Measurements from ENCODE around the gene PPIL1.

Gene PPIL1

DNA sequence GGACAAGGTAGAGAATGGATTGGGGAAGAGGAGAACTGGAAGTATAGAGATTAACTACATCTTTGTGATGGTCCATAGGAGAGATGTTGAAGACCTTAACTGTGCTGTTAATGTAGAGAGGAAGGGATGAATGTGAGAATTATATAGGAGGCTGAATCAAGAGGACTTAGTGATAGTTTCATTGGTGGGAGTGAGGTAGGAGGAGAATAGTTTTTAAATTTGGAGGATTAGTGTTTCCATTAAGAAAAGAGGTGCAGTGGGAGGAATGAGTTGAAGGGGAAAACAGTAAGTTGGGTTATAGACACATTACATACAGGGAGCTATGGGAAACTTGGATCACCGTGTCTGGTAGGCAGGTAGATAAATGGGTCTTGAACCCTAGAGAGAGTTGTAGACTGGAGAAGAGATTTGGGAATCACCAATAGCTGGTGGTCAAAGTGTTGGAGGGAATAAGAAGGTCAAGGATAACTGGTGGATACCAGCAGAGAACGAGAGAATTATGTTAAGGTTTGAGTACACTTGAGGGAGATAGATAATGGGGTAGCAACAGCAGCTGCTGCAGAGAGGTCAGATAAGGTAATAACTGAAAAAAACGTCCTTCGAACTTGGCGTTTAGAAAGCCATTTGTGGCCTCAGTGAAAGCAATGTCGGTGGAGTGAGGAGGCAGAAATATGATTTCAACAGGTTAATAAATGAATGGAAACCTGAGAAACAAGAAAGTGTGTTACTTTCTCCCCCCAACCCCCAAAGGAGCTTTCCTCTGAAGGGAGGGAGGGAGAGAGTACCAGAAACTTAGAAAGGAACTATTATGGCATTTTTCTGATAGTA is 14.3 kb upstream of the PPIL1 start:
- DNase-seq: no peak

DNA sequence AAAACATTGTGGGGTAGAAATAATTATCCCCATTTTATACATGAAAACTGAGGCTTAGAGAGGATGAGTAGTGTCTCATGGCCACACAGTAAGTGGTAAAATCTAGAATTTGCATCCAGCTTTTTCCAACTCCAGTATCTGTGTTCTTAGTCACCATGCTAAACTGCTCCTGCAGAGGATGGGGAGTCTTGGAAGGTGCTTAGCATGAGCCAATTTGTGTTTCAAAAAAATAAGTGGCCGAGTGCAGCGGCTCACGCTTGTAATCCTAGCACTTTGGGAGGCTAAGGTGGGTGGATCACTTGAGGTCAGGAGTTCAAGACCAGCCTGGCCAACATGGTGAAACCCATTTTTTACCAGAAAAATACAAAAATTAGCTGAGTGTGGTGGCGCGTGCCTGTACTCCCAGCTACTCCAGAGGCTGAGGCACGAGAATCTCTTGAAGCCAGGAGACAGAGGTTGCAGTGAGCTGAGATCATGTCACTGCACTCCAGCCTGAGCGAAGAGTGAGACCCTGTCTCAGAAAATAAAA is 13.6 kb upstream of the PPIL1 start:
- no peak for DNase-seq

DNA sequence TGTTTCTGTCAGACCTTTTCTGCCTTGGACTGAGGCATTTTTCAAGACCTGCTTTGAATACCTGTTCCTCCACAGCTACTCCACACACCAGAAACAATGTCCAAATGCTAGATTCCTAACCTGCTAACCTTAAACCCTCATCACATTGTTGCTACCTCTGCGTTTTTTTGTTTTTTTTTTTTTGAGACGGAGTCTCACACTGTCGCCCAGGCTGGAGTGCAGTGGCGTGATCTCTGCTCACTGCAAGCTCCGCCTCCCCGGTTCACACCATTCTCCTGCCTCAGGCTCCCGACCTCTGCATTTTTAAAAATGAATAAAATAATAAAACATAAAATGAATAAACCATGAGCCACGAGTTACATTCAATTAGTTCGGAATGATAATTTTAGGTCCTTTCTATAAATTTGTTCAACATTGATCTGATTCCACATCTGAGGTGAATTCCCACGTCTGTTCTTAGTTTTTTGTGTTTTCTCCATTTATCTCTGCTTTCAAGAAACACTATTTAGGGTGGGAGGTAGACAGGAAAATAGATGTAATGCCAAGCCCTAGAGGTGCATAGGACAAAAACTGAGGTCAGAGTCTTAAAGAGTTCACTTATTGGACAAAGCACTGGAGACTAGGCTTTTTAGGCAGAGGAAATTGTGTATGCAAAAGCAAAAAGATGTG is 12.5 kb upstream of the PPIL1 start:
- no peak for DNase-seq

DNA sequence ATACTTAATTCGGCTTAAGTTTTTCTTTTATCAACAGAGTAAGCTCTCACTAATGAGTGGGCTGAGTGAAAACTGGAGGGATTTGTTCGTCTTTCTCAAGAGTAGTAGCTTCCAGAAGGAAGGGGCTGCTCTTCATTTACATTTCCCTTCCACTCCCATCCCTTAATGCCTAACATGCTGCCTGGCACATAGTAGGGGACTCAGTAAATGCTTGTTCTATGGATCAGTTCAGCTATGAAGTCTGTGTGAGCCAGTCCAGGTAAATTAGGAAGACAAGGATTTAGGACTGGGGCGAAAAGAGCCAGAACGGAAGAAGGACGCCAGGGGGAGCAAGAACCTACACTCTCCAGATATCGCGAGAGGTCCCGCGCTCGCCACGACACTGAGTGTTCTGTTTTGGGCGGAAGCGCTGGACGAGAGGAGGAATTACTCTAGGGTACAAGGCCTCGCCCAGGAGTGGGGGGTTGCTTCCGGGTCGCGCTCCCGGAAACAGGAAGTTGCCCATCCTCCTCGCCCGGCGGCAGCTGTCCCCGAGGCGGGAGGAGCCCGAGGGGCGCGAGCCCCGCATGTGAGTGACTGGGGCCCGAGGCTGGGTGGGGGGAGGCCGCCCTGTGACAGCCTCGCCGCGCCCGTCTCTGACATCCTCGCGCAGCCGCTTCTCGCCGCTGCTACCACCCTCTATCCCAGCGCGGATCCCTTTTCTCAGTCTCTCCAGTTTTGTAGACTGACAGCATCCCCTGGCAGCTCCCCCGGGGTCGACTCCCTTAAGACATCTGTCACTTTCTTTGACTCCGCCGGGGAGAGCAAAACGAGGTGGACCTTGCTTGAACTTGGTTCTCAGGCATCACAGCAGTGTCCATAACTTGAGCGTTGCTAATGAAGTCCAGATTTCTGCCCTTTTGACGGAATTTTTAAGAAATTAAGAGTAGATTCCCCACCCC is 11.1 kb upstream of the PPIL1 start, which contains the start of gene C6orf89:
TSS of gene C6orf89 (plus strand) at position 492 of the 941 bp plus-strand sequence. CDS start 13,493 bp downstream, outside the sequence.
- DNase-seq: peak; percentile 98 to 99

DNA sequence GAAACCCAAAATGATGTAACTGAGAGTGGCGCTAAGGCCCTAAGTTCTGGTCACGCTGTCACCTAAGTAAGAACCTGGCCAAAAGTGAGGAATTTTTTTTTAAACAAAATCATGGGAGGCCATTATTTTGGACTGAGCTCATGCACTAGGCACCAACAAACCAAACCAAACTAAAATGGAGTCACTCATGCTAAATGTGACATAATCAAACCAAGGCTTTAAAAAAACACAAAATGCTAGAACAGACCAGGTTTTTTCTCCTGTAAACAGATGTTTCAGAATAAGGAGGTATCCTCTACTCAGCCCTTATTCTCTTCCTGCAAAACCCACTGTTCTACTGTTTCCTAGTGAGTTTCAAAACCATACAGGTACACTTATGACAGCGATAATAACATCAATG is 10.0 kb upstream of the PPIL1 start:
- DNase-seq: no peak

DNA sequence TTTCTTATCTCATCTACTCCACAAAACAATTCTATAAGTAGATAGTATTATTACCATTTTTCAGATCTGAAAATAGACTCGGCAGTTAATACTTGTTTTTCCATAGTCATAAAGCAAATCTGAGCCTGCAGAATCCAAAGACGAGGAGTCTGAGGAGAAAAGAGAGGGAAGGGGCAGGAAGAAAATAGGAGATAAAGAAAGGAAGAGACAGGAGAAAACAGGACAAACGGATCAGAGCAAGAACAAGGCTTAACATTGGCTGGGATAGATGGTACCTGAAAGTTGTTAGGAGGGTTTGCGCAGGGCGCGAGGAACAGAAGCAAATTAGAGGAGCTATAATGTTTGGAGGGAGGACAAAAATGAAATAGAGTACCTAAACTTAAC is 639 bp upstream of the PPIL1 start:
- no peak for DNase-seq

DNA sequence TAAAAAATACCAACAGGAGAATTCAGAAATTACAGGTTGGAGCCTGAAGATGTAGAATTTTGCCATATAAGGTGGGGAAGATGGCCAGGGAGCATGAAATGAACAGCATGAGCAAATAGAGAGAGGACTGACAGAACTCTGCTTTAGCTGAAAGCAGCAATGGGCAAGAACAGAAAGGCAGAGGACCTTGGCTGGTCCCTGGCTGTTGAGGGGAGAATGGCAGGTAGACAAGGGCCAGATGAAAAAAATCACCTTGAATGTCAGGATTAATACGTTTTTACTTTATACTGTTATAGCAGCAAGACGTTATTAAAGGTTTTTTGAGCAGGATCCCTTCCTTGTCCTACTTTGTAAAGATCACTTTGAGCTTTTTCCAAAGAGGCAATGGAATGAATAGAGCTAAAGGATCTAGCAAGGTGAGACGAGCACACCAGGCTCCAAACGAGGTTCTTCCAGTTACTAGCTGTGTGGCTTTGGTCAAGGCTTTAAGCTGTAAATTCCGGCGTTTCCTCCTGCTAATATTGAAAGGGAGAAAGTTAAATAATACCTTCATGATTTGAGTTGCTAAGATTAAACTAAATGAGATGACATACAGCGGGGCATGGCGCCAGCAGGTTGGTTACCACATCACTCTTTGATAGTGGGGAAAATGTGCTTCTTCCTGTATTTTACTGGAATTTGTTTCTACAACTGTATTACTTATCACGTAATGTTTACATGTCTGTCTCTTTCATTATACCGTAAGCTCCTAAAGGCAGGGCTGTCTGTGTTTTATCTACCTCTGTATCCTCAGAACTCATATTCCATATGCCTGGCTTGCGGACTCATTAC is 776 bp downstream of the PPIL1 start:
- peak; percentile 4 to 12 for DNase-seq

DNA sequence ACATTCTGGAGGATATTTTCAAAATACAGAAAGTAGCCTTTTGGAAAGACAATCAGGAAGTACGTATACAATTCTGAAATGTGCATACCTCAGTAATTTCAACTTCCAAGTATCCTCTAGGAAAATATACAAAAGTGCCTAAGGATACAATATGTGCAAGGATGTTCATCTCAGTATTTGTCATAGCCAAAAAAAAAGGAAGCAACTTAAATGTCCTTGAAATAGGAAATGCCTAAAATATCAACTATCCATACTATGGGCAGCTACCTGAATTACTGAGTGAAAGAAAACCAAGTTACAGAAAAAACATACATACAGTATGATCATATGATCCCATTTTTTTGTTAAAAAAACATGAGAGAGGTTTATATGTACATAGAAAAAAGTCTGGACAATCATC is 1.5 kb downstream of the PPIL1 start:
- DNase-seq: no peak

DNA sequence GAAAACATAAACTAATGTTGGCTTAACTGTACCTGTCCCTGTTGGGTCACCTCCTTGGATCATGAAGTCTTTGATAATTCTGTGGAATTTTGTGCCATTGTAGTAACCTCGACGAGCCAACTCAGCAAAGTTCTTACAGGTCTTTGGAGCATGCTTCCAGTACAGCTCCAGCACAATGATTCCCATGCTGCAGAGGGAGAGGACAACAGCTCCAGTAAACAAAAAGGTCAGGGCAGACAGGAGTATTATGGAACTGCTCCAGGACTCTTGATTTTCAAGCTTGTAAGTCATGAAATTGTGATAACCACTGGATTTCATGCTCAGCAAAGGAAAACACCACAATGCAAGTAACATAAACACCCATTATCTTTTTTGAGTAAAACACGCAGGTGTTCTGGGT is 2.9 kb downstream of the PPIL1 start:
- DNase-seq: no peak

DNA sequence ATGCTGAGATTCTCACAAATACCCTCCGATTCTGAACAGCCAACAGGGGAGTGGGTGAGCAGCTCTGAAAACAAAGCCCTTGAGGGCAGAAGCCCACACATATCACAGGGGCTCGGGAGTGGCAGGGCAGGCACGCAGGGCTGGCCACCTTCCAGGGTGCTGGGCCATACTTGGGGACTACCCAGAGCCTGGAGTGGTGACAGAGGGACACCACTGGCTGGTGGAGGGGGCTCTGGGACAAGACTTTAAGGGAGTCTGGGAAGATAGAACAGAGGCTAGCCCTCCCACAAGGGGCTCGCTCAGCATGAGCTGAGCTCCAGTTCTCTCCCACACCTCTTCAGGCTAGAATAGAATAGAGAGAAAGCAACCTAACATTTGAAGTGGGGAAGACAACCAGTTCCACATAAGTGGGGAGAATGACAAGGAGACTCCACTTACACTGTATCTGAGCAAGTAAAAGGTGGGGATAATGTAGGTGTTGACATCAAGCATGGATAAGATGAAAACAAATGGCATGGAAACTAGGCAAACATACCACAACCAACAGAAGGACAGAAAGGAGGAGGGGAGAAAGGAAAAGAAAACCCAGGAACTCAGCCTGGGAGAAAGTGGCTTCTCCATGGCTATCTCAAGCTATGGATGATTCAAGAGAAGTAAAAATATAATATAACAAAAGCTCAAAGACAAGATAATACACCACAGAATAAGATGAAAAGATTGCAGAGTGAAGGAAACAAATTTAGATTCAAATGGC is 7.0 kb downstream of the PPIL1 start:
- no peak for DNase-seq

DNA sequence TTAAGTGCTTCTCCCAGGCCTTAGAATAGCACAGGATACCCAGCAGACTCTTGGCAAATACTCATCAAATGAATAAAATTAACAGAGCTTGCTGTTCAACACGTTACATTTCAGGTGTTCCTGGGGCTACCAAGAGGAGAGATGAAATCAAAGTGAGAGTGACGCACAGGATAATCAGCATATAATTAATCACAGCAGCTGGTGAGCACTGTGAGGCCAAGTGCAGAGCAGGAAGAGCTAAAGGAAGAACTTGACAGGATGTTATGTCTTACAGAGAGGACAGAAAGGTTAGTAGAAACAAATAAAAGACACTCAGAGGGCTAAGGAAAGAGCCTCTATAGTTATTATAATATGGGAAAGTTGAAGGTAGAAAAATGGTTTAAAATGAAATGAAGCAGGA is 8.8 kb downstream of the PPIL1 start:
- no peak for DNase-seq

DNA sequence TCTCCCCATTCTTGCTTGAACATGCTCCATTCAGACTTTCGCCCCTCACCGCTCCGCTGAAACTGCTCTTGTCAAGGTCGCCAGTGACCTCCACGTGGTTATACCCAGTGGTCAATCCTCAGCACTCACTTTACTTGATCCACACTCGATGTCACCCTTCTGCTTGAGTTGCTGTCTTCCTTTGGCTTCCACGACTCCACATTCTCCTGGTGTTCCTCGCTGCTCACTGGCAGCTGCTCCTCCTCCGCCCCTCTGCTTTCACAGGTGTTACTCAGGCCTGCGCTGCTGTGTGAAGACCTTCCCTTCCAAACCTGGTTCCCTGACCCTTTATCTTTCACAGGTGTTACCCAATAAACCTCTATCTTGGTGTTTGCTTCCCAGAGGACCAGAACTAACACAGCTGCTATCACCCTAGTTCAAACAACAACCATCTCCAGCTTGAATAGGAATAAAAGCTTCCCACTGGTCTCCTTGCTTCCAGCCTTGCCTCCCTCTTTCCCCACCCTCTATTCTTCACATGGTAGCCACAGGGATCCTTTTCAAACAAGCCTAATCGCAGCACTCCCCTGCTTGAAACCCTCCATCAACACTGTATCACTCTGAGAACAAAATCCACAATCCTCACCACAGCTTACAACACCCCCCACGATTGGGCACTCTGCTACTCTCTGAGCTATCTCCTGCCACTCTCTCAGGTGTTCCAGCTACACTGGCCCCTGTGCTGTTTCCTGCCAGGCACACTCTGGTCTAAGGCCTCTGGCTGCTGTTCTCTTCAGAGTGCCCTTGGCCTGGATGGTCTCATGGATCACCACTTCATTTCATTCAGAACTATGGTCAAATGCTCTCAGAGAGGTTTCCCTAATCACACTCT is 10.7 kb downstream of the PPIL1 start:
- no peak for DNase-seq

DNA sequence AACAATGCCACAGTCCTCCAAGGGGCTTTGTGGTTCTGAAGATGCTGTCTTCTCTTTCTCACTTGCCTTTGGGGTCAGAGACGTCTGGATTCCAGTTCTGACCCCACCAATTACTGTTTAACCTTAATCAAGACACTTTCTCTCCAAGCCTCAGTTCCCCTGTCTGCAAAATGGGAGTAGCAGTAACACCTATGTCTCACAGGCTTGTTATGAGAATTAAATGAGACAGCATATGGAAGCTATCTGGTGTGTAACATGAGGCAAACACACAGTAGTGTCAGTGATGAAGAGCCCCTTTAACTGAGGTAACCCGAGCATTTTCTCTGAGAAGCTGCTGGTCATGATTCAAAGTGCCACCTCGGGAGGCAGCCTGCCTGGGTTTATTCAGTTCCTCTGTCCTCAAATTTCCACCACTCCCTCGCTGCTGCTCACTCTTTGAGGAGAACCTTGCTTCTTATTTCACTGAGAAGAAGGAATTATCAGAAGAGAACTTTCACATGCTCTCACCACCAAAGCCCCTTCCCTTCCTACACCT is 11.7 kb downstream of the PPIL1 start:
- no peak for DNase-seq

DNA sequence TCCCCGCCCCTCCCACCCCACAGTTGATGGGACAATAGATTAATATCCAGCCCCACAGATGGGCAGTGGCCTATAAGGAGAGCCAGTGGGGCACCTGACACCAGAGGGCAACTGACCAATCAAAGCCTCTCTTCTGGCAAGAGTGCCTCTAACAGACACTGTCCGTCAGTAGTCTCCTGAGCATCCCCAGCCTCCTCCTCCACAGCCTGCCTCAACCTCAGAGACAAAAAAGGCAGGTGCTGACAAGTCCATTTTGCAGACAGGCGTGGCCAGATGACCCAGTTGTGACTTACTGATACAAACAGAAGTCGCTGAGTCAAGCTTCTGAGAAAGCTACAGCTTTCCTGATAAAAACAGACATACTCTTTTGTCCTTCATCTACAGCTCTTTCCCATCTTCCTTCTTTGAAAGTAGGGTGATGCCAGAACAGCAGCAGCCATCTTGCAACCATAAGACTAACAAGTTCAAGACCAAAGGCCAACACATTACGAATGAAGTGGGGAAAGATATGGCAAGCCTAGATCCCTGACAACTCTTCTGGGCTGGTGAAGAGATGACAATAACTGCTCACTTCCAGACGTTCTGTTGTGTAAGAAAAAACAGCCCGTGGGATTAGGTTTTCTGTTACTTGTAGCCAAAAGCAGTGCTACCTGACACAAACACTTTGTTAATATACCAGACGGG is 12.3 kb downstream of the PPIL1 start:
- DNase-seq: no peak

DNA sequence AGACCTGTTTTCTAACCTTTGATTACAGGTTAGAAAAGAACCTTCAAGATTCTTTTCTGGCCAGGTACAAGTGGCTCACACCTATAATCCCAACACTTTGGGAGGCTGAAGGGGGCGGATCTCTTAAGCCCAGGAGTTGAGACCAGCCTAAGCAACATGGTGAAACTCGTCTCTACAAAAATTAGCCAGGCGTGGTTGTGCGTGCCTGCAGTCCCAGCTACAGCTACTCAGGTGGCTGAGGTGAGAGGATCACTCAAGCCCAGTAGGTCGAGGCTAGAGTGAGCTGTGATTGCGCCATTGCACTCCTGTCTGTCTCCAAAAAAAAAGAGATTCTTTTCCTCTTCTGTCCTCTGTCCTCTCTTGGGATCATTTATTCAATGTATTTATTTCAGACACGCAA is 14.5 kb downstream of the PPIL1 start:
- no peak for DNase-seq

DNA sequence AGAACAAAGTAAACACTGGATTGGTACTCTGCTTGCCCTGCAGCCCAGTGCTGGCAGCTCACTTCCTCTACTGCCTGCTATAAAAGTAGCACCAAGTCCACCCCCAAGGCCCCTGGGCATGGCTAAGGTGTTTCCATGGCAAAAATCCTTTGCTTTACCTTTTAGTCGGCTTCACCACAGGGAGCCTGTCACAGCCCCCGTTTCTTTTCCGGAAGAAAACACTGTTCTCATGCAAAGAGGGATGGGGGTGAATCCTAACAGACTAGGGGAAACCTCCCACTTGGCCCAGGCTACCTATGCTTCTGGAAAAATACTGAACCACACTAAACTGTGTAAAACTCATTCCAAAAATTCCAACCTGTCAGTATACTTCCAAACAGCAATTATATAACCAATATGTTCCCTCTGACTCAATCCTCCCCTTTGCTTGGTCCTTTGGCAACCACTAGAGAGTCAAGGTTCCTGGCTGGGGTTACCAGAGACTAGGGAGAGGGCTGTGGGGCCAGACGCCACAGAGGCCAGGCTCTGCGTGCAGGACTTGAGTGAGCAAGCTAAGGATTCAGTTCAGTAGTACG is 16.1 kb downstream of the PPIL1 start:
- DNase-seq: no peak

DNA sequence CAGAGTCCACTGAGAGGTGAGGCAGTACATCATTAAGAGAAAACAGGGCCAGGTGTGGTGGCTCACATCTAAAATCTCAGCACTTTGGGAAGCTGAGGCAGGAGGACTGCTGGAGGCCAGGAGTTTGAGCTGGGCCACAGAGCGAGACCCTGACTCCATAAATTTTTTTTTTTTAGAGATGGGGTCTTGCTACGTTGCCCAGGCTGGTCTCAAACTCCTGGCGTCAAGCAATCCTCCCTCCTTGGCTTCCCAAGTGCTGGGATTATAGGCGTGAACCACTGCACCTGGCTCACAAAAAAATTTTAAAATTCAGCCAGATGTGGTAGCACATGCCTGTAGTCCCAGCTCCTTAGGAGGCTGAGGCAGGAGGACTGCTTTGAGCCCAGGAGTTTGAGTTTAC is 17.3 kb downstream of the PPIL1 start:
- no peak for DNase-seq

DNA sequence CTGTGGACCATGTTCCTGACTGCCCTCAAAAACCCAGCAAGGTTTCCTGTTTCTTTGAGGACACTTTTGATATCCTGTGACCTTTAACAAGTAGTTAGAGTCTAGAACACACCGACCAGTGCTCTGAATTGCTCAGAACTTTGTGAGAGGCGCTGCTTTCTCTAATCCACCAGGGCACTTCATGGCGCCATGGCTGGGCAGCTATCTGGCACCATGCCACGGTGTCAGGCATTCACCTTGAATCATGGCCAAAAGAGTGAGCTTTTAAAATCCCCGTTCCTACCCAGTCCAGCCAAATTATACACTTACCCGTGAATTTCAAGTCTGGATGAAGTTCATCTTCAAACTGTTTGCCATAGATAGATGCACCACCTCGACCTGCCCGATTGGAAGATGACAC is 18.3 kb downstream of the PPIL1 start:
- no peak for DNase-seq

DNA sequence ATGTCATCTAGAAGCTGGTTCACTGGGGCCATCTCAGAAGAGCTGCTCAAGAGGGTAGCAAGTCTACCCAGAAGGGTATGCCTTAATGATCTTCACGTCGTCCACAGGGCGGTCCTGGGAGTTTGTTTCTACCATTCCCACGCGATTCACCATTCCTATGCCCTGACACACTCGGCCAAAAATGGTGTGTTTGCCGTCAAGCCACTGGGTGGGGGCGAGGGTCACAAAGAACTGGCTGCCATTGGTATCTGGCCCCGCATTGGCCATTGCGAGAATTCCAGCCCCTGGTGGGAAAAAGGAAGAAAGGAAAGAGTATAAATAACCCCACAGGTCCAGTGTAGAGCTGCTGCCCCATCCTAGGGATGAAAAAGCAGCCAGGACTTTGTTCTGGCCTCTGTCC is 18.9 kb downstream of the PPIL1 start:
- DNase-seq: no peak
